Loucy (cell line): Measurements from ENCODE around the gene CFAP77.

Experiments
- H2AFZ ChIP-seq: fragments of 200-600 bp; sonication (generic); 2 replicates; pipeline ENCODE4 v1.6.0; 2016; ENCODE audit warnings: antibody characterized with exemption, mild to moderate bottlenecking, low read length, moderate library complexity
- H3F3A ChIP-seq: fragments of 200-600 bp; 2 replicates; pipeline ENCODE4 v1.6.0; 2016; ENCODE audit warnings: antibody characterized with exemption, low read depth, mild to moderate bottlenecking
- H3K27me3 ChIP-seq: fragments of 200-600 bp; sonication (generic); 2 replicates; pipeline ENCODE4 v1.6.1; 2014; ENCODE audit warnings: low read length, mild to moderate bottlenecking; ENCODE audit not compliant: insufficient read depth, poor library complexity, severe bottlenecking
- H3K36me3 ChIP-seq: fragments of 200-600 bp; sonication (generic); 2 replicates; pipeline ENCODE4 v1.6.1; 2016; ENCODE audit warnings: low read length; ENCODE audit not compliant: insufficient read depth
- H3K4me1 ChIP-seq: fragments of 200-600 bp; sonication (generic); 2 replicates; pipeline ENCODE4 v1.5.1; 2014; ENCODE audit warnings: low read length, mild to moderate bottlenecking; ENCODE audit not compliant: insufficient read depth, poor library complexity, severe bottlenecking
- H3K4me2 ChIP-seq: fragments of 200-600 bp; sonication (generic); 2 replicates; pipeline ENCODE4 v1.6.0; 2014; ENCODE audit warnings: antibody characterized with exemption, low read length, low read depth, mild to moderate bottlenecking; ENCODE audit not compliant: poor library complexity, severe bottlenecking
- H3K4me3 ChIP-seq: fragments of 200-600 bp; sonication (generic); 2 replicates; pipeline ENCODE4 v1.5.1; 2014; ENCODE audit warnings: low read length, mild to moderate bottlenecking, mixed read lengths; ENCODE audit not compliant: poor library complexity, severe bottlenecking
- H3K79me2 ChIP-seq: fragments of 200-600 bp; sonication (generic); 2 replicates; pipeline ENCODE4 v1.6.1; 2014; ENCODE audit warnings: low read length; ENCODE audit not compliant: insufficient read depth
- H3K9ac ChIP-seq: fragments of 200-600 bp; sonication (generic); 2 replicates; pipeline ENCODE4 v1.6.0; 2014; ENCODE audit warnings: mild to moderate bottlenecking, low read depth, low read length, moderate library complexity; ENCODE audit not compliant: poor library complexity, severe bottlenecking
- H3K9me2 ChIP-seq: fragments of 200-600 bp; sonication (generic); replicated peaks from 2 replicates; pipeline ENCODE4 v1.6.1; 2016; ENCODE audit warnings: low read depth, low read length, mixed read lengths
- H3K9me3 ChIP-seq: fragments of 200-600 bp; sonication (generic); 2 replicates; pipeline ENCODE4 v1.6.1; 2014; ENCODE audit warnings: mild to moderate bottlenecking, antibody characterized with exemption, low read length, low read depth; ENCODE audit not compliant: insufficient read depth
- H4K20me1 ChIP-seq: fragments of 200-600 bp; sonication (generic); 2 replicates; pipeline ENCODE4 v1.6.0; 2014; ENCODE audit warnings: antibody characterized with exemption, low read length, mild to moderate bottlenecking; ENCODE audit not compliant: insufficient read depth, poor library complexity, severe bottlenecking
- EZH2phosphoT487 ChIP-seq: fragments of 200-600 bp; IDR thresholded peaks from 2 replicates; pipeline ENCODE4 v1.6.1; 2018; ENCODE audit warnings: antibody characterized with exemption, mild to moderate bottlenecking, moderate library complexity, borderline replicate concordance
- TF ChIP-seq, protein P1 (sequence below): fragments of 200-600 bp; sonication (generic); conservative IDR thresholded peaks from 2 replicates; pipeline ENCODE4 v1.5.1; 2014; ENCODE audit warnings: mild to moderate bottlenecking, antibody characterized with exemption, low read length

The CFAP77 gene

DNA sequence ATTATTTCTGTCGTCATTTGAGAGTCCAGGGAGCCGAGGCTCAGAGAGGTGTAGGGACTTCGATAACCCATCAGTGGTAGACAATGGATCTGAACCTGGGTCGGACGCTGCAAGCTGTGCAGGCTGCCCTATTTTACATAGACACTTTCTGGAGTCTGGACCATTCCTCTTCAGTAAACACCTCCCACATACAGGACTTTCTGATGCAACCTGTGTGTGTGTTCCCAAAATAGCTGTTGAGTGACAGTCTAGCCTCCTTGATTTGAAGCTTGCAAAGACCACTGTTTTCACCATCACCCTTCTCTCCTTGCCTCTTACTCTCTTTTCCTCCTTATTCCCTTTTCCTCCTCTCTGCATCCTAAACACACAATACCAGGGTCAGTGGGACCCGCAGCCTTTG lies 30.7 kb downstream of the CFAP77 start:
- no peak for TF ChIP-seq EZH2phosphoT487
- TF ChIP-seq, protein P1, sequence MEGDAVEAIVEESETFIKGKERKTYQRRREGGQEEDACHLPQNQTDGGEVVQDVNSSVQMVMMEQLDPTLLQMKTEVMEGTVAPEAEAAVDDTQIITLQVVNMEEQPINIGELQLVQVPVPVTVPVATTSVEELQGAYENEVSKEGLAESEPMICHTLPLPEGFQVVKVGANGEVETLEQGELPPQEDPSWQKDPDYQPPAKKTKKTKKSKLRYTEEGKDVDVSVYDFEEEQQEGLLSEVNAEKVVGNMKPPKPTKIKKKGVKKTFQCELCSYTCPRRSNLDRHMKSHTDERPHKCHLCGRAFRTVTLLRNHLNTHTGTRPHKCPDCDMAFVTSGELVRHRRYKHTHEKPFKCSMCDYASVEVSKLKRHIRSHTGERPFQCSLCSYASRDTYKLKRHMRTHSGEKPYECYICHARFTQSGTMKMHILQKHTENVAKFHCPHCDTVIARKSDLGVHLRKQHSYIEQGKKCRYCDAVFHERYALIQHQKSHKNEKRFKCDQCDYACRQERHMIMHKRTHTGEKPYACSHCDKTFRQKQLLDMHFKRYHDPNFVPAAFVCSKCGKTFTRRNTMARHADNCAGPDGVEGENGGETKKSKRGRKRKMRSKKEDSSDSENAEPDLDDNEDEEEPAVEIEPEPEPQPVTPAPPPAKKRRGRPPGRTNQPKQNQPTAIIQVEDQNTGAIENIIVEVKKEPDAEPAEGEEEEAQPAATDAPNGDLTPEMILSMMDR, result no peak
- Histone ChIP-seq H3K27me3 (no peaks in the 10 kb centered on the region), H3K36me3 (no peaks in the 10 kb centered on the region), H3K4me1 (peaks cover 4% of the 10 kb centered on the region), H3F3A (no peaks in the 10 kb centered on the region), H3K79me2 (no peaks in the 10 kb centered on the region), H3K9ac (no peak overlapping the region), H3K4me3 (no peak overlapping the region), H3K9me2 (no peaks in the 10 kb centered on the region), H2AFZ (no peak overlapping the region), H4K20me1 (no peaks in the 10 kb centered on the region), H3K4me2 (no peak overlapping the region), H3K9me3 (no peaks in the 10 kb centered on the region)

DNA sequence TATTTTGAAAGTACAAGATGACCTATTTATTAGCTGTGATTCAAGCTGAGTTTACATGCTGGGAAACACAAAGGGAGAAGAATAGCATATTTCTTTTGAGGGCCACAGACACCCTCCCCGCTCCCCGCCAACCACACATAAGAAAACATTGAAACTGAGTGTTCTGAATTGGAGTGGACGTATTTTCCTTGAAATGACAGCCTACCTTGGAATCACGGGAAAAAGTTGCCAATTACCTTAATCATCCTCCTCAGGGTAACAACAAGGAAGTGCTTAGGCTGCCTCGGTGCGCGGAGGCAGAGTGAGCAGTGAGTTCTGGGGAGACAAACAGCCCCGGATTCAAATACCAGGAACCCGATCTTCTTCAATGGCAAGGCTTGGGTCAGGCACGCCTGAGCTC lies 31.4 kb downstream of the CFAP77 start:
- no peak overlapping the region for H3K4me3 ChIP-seq
- H2AFZ ChIP-seq, result no peak overlapping the region
- no peaks in the 10 kb centered on the region for H3K9me3 ChIP-seq
- TF ChIP-seq EZH2phosphoT487, result no peak
- TF ChIP-seq, protein P1, result no peak
- H3K9me2 ChIP-seq, result no peaks in the 10 kb centered on the region
- no peaks in the 10 kb centered on the region for H4K20me1 ChIP-seq
- H3F3A ChIP-seq, result no peaks in the 10 kb centered on the region
- H3K4me1 ChIP-seq, result peaks cover 4% of the 10 kb centered on the region
- no peaks in the 10 kb centered on the region for H3K27me3 ChIP-seq
- no peaks in the 10 kb centered on the region for H3K79me2 ChIP-seq
- no peak overlapping the region for H3K4me2 ChIP-seq
- no peaks in the 10 kb centered on the region for H3K36me3 ChIP-seq
- H3K9ac ChIP-seq, result no peak overlapping the region

DNA sequence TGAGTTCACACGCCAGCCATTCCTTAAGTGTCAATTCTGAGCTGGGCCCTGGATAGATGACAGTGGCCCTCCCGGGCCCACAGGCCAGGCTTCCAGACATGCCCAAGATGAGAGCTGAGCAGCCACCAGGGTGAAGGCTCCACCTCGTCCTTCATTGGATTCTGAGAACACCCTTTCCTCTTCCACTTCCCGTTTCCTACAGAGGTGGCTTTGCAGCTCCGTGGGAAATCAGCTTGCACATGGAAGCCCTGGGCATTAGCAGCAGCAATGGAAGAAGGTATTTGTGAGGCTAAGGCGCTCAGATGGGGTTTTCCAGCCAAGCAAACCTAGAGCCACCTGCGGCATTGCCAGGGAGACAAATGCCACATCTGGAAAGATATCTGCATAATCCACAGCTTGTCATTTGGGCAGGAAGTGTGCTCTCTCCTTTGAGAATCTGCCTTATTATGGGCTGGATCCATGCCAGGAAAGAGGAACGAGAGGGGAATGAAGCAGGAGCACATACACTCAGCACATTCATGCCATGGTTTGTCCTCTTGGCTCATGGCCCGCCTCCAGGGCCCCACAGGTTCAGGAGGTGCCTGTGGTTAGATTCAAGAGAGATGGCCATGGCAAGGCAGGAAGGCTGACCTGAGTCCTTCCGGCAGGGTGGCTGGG lies 34.1 kb downstream of the CFAP77 start:
- no peak overlapping the region for H3K9ac ChIP-seq
- H4K20me1 ChIP-seq, result no peaks in the 10 kb centered on the region
- H3K9me2 ChIP-seq, result no peaks in the 10 kb centered on the region
- peaks cover 3% of the 10 kb centered on the region for H3K4me1 ChIP-seq
- TF ChIP-seq, protein P1, result no peak
- no peaks in the 10 kb centered on the region for H3K36me3 ChIP-seq
- H3K9me3 ChIP-seq, result no peaks in the 10 kb centered on the region
- no peak overlapping the region for H2AFZ ChIP-seq
- H3F3A ChIP-seq, result no peaks in the 10 kb centered on the region
- no peaks in the 10 kb centered on the region for H3K79me2 ChIP-seq
- H3K4me2 ChIP-seq, result no peak overlapping the region
- no peak overlapping the region for H3K4me3 ChIP-seq
- H3K27me3 ChIP-seq, result no peaks in the 10 kb centered on the region
